Panc1 (cell line): ENCODE measurements around the gene SPEG.

Experiments
- POLR2AphosphoS5 ChIP-seq: IDR thresholded peaks from 2 replicates; pipeline ENCODE4 v1.6.1; 2012; ENCODE audit warnings: mild to moderate bottlenecking, low read depth, low read length, moderate library complexity
- TCF7L2 ChIP-seq: IDR thresholded peaks from 2 replicates; pipeline ENCODE4 v1.6.1; 2011; ENCODE audit warnings: mild to moderate bottlenecking, low read depth, low read length, inconsistent platforms
- TF ChIP-seq, protein P1 (sequence below): fragments of 450-650 bp; IDR thresholded peaks from 2 replicates; pipeline ENCODE4 v1.5.1; 2017; ENCODE audit warnings: mild to moderate bottlenecking

DNA sequence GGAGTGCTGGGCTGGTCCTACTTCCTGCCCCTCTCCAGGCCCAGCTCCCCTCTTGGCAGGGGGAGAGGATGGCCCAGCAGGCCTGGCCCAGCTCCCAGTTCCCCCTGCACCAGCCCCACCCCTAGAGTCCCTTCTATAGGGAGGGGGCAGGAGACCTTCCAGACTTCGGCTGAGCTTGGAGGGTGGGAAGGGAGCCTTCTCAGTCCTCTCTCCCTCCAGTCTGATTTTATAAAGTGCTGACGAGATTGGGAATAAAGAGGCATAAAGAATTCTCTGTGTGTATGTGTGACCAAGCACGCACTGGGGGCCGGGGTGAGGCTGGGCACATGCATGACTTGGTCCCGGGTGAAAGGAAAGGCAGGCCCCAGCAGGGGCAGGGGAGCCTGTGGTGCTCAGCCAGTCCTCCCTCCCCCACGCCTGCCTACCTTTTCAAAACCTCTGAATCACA is 103.9 kb downstream of the SPEG start:
- TF ChIP-seq TCF7L2, result no peak
- no peak for TF ChIP-seq POLR2AphosphoS5
- TF ChIP-seq, protein P1, sequence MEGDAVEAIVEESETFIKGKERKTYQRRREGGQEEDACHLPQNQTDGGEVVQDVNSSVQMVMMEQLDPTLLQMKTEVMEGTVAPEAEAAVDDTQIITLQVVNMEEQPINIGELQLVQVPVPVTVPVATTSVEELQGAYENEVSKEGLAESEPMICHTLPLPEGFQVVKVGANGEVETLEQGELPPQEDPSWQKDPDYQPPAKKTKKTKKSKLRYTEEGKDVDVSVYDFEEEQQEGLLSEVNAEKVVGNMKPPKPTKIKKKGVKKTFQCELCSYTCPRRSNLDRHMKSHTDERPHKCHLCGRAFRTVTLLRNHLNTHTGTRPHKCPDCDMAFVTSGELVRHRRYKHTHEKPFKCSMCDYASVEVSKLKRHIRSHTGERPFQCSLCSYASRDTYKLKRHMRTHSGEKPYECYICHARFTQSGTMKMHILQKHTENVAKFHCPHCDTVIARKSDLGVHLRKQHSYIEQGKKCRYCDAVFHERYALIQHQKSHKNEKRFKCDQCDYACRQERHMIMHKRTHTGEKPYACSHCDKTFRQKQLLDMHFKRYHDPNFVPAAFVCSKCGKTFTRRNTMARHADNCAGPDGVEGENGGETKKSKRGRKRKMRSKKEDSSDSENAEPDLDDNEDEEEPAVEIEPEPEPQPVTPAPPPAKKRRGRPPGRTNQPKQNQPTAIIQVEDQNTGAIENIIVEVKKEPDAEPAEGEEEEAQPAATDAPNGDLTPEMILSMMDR, result no peak
